Mammary epithelial cell (primary cell): ENCODE data around the gene TGIF2.

Experiments used
- CTCF ChIP-seq, 2 donors: IDR thresholded peaks in 1 of 2; conservative IDR thresholded peaks in 1 of 2; 2 replicates each; pipeline ENCODE4 v1.5.1; 2011 to 2012; ENCODE audit warnings: inconsistent platforms in 2 of 2, low read length in 2 of 2, mild to moderate bottlenecking in 2 of 2, control low read depth in 1 of 2, low read depth in 1 of 2; ENCODE audit not compliant: insufficient read depth in 1 of 2; ENCODE audit errors: extremely low read depth in 1 of 2
- EZH2 ChIP-seq: IDR thresholded peaks from 2 replicates; pipeline ENCODE4 v1.6.1; 2012; ENCODE audit warnings: low read length, inconsistent platforms, borderline replicate concordance

GRCh38 chr20:36548704-36549627, 24.4 kb upstream of the TGIF2 start:
- TF ChIP-seq CTCF (conservative IDR thresholded peaks at IDR 0.05 in 1 of 2, IDR thresholded peaks at IDR 0.05 in 1 of 2; ENCODE audit: extremely low read depth in 1 of 2, insufficient read depth in 1 of 2, low read depth in 1 of 2, low read length in 2 of 2) (no peak), EZH2 (no peak)
